GM12865 (cell line): Measurements from ENCODE around the gene SRSF1.

Source experiments
- DNase-seq: peaks from one replicate; pipeline ENCODE4 v3.0.0; 2010; ENCODE audit warnings: low read depth
- H3K4me3 ChIP-seq: 2 replicates; pipeline ENCODE4 v1.5.1; 2011; ENCODE audit warnings: mild to moderate bottlenecking, low read depth, low read length, control low read depth
- CTCF ChIP-seq: IDR thresholded peaks from 2 replicates; pipeline ENCODE4 v1.5.1; 2011; ENCODE audit warnings: low read length, control low read depth, low read depth, inconsistent platforms; ENCODE audit not compliant: insufficient read depth; ENCODE audit errors: missing control alignments

Gene SRSF1

GRCh38 chr17:57999010-57999495, 8.0 kb downstream of the SRSF1 start:
- no peak overlapping the region for H3K4me3 ChIP-seq
- TF ChIP-seq CTCF = no peak
- DNase-seq = no peak

- no peak for DNase-seq
- no peak for TF ChIP-seq CTCF
- H3K4me3 ChIP-seq = no peak overlapping the region
These were observed 9.8 kb downstream of the SRSF1 start for GRCh38 chr17:57997085-57997809.

GRCh38 chr17:57995076-57995956, 11.7 kb downstream of the SRSF1 start:
- peak; percentile 72 for TF ChIP-seq CTCF
- H3K4me3 ChIP-seq = no peak overlapping the region
- DNase-seq = peak; percentile 81

GRCh38 chr17:57994436-57994835, 12.6 kb downstream of the SRSF1 start:
- DNase-seq = no peak
- H3K4me3 ChIP-seq = no peak overlapping the region
- no peak for TF ChIP-seq CTCF

GRCh38 chr17:57993471-57994365, 13.3 kb downstream of the SRSF1 start:
- peak; percentile 54 for DNase-seq
- no peak overlapping the region for H3K4me3 ChIP-seq
- TF ChIP-seq CTCF = no peak

- H3K4me3 ChIP-seq = no peak overlapping the region
- no peak for TF ChIP-seq CTCF
- DNase-seq = no peak
These were observed 15.5 kb downstream of the SRSF1 start for GRCh38 chr17:57991537-57991936.
